ENCODE measurements around the gene AP1S1. TPM values are rescaled to one million over a fixed set of nuclear protein-coding genes. Genes with fewer than 3 reads are reported as not detected.

The AP1S1 gene
- total RNA-seq, 1 experiment from 2014 or later, result 227 TPM

GRCh38 chr7:101205901-101206664, 51.8 kb downstream of the AP1S1 start:
- no peak overlapping the region for H3K4me3 ChIP-seq
- no peaks in the 10 kb centered on the region for H3K27me3 ChIP-seq (ENCODE audit: insufficient read depth, low read depth)
- H2AFZ ChIP-seq, result no peak overlapping the region
- no peak overlapping the region for H3K4me2 ChIP-seq
- no peaks in the 10 kb centered on the region for H3K9me3 ChIP-seq (ENCODE audit: insufficient read depth, low read depth)
- H3F3A ChIP-seq (ENCODE audit: insufficient read depth, low read depth), result no peaks in the 10 kb centered on the region
- H3K9me2 ChIP-seq (ENCODE audit: insufficient read depth), result no peaks in the 10 kb centered on the region
- no TSS peak for BruUV-seq (replicated peaks)
- ChIA-PET CTCF (interaction anchor here (0.5 kb wide), 1 partner anchor 40 kb away, joined by 8 read pairs; no protein-coding TSS in a partner anchor), POLR2A (ENCODE audit: unreplicated experiment) (no interaction called here)
- H3K79me2 ChIP-seq (ENCODE audit: low read depth), result no peaks in the 10 kb centered on the region
- no peaks in the 10 kb centered on the region for H4K20me1 ChIP-seq (ENCODE audit: insufficient read depth)
- DNase-seq, result no peak
- no peak overlapping the region for H3K27ac ChIP-seq
- no peaks in the 10 kb centered on the region for H3K4me1 ChIP-seq (replicated peaks; ENCODE audit: insufficient read depth)
- TF ChIP-seq, protein P1, sequence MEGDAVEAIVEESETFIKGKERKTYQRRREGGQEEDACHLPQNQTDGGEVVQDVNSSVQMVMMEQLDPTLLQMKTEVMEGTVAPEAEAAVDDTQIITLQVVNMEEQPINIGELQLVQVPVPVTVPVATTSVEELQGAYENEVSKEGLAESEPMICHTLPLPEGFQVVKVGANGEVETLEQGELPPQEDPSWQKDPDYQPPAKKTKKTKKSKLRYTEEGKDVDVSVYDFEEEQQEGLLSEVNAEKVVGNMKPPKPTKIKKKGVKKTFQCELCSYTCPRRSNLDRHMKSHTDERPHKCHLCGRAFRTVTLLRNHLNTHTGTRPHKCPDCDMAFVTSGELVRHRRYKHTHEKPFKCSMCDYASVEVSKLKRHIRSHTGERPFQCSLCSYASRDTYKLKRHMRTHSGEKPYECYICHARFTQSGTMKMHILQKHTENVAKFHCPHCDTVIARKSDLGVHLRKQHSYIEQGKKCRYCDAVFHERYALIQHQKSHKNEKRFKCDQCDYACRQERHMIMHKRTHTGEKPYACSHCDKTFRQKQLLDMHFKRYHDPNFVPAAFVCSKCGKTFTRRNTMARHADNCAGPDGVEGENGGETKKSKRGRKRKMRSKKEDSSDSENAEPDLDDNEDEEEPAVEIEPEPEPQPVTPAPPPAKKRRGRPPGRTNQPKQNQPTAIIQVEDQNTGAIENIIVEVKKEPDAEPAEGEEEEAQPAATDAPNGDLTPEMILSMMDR (conservative IDR thresholded peaks at IDR 0.05), result no peak
- no peak for TF ChIP-seq EZH2 (IDR thresholded peaks at IDR 0.05; ENCODE audit: low read depth)
- no peaks in the 10 kb centered on the region for H3K36me3 ChIP-seq (ENCODE audit: low read depth)
- intact Hi-C loops (cut with micrococcal nuclease; ENCODE audit: unreplicated experiment), result no loop called here

- H3K27me3 ChIP-seq (ENCODE audit: insufficient read depth, low read depth), result no peaks in the 10 kb centered on the region
These were observed 52.4 kb downstream of the AP1S1 start for GRCh38 chr7:101206665-101207042.

DNA sequence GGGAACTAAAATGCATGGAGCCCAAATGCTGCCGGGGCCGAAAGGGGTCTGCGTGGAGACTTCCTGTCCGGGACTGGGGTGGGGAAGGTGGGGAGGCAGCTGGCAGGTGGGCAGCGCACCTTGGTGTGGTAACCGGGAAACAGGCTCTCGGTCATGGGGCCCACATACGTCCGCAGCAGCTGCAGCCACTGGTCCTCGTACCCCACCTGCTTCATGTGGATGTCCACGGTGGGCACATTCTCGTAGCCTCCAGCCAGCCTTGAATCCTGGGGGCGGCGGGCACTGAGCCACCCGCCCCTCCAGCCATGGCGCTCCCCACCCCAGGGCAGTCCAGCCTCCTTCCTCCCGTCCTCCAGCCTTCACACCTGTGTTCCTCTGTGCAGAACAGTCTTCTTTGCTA, 53.2 kb downstream of the AP1S1 start:
- Histone ChIP-seq H3K4me2 (no peak overlapping the region), H3K4me3 (no peak overlapping the region), H3K4me1 (replicated peaks; ENCODE audit: insufficient read depth) (no peaks in the 10 kb centered on the region), H2AFZ (no peak overlapping the region), H3K9me2 (ENCODE audit: insufficient read depth) (no peaks in the 10 kb centered on the region), H3F3A (ENCODE audit: insufficient read depth, low read depth) (no peaks in the 10 kb centered on the region), H3K27me3 (ENCODE audit: insufficient read depth, low read depth) (no peaks in the 10 kb centered on the region), H4K20me1 (ENCODE audit: insufficient read depth) (no peaks in the 10 kb centered on the region), H3K36me3 (ENCODE audit: low read depth) (no peaks in the 10 kb centered on the region), H3K9me3 (ENCODE audit: insufficient read depth, low read depth) (no peaks in the 10 kb centered on the region), H3K79me2 (ENCODE audit: low read depth) (no peaks in the 10 kb centered on the region), H3K27ac (no peak overlapping the region)
- TF ChIP-seq, protein P1 (conservative IDR thresholded peaks at IDR 0.05), result no peak
- no peak for TF ChIP-seq EZH2 (IDR thresholded peaks at IDR 0.05; ENCODE audit: low read depth)
- DNase-seq, result no peak
- BruUV-seq (replicated peaks), result no TSS peak
- intact Hi-C loops (cut with micrococcal nuclease; ENCODE audit: unreplicated experiment), result no loop called here
- ChIA-PET POLR2A (ENCODE audit: unreplicated experiment) (no interaction called here), CTCF (interaction anchor here (0.6 kb wide), 1 partner anchor 13 kb away, joined by 3 read pairs; no protein-coding TSS in a partner anchor)

More at GRCh38 chr7:101206665-101207042, 52.4 kb downstream of the AP1S1 start:
- Histone ChIP-seq H3K36me3 (ENCODE audit: low read depth) (no peaks in the 10 kb centered on the region), H3F3A (ENCODE audit: insufficient read depth, low read depth) (no peaks in the 10 kb centered on the region), H3K4me2 (no peak overlapping the region), H3K79me2 (ENCODE audit: low read depth) (no peaks in the 10 kb centered on the region), H3K9me3 (ENCODE audit: insufficient read depth, low read depth) (no peaks in the 10 kb centered on the region), H3K9me2 (ENCODE audit: insufficient read depth) (no peaks in the 10 kb centered on the region), H4K20me1 (ENCODE audit: insufficient read depth) (no peaks in the 10 kb centered on the region), H3K27ac (no peak overlapping the region), H3K4me1 (replicated peaks; ENCODE audit: insufficient read depth) (no peaks in the 10 kb centered on the region), H2AFZ (no peak overlapping the region), H3K4me3 (no peak overlapping the region)
- POLR2A ChIA-PET (ENCODE audit: unreplicated experiment), result no interaction called here
- no peak for TF ChIP-seq EZH2 (IDR thresholded peaks at IDR 0.05; ENCODE audit: low read depth)
- TF ChIP-seq, protein P1 (conservative IDR thresholded peaks at IDR 0.05), result no peak
- intact Hi-C loops (cut with micrococcal nuclease; ENCODE audit: unreplicated experiment), result no loop called here
- DNase-seq, result no peak
- CTCF ChIA-PET, result no interaction called here
- no TSS peak for BruUV-seq (replicated peaks)
